WI38 (cell line): ENCODE data around the gene CDH23.

Experiments
- H3K4me3 ChIP-seq: 2 replicates; pipeline ENCODE4 v1.5.1; 2011; ENCODE audit warnings: low read depth, mild to moderate bottlenecking, control low read depth, low read length
- TF ChIP-seq, protein P1 (sequence below): IDR thresholded peaks from 2 replicates; pipeline ENCODE4 v1.5.1; 2012; ENCODE audit warnings: low read depth, mild to moderate bottlenecking, control low read depth, low read length

Gene CDH23

DNA sequence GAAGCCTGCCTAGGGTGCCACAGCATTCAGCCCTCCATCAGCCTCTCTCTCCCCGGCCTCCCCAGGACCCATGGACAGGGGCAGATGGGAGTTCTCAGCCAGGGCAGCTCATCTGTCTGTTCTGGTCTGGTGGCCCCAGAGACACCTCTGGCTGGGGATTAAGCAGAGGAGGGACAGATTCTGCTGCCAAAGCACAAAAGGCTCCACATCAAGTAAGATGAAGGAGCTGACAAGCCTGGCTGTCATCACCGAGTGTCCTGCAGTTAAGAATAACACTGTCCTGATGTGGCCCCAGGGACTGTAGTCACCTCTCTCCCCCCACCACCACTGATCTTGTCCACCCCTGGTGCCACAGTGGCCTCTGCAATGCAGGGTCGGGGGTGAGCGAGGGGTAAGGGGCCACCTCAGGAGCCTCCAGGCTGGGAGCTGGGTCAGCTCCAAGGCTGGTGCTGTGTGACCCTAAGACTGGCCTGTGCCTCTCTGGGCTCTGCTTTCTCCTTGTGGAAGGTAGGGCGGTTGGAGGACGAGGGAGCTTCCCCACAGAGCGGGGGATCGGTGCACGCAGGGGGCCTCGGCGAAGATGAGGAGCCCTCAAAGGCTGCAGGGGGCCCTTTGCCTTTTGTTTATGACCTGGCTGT is 304.1 kb downstream of the CDH23 start:
- no peak overlapping the region for H3K4me3 ChIP-seq
- TF ChIP-seq, protein P1, sequence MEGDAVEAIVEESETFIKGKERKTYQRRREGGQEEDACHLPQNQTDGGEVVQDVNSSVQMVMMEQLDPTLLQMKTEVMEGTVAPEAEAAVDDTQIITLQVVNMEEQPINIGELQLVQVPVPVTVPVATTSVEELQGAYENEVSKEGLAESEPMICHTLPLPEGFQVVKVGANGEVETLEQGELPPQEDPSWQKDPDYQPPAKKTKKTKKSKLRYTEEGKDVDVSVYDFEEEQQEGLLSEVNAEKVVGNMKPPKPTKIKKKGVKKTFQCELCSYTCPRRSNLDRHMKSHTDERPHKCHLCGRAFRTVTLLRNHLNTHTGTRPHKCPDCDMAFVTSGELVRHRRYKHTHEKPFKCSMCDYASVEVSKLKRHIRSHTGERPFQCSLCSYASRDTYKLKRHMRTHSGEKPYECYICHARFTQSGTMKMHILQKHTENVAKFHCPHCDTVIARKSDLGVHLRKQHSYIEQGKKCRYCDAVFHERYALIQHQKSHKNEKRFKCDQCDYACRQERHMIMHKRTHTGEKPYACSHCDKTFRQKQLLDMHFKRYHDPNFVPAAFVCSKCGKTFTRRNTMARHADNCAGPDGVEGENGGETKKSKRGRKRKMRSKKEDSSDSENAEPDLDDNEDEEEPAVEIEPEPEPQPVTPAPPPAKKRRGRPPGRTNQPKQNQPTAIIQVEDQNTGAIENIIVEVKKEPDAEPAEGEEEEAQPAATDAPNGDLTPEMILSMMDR: no peak

- H3K4me3 ChIP-seq: no peak overlapping the region
- TF ChIP-seq, protein P1: no peak
These were observed 304.9 kb downstream of the CDH23 start for GRCh38 chr10:71701496-71702132.

- TF ChIP-seq, protein P1: 0 out of 2 replicates have a peak, but pooled peaks have one; percentile 10
- H3K4me3 ChIP-seq: no peak overlapping the region
These were observed 306.9 kb downstream of the CDH23 start for GRCh38 chr10:71703577-71703976.

GRCh38 chr10:71704816-71705215 is 308.1 kb downstream of the CDH23 start:
- H3K4me3 ChIP-seq: no peak overlapping the region
- TF ChIP-seq, protein P1: no peak

DNA sequence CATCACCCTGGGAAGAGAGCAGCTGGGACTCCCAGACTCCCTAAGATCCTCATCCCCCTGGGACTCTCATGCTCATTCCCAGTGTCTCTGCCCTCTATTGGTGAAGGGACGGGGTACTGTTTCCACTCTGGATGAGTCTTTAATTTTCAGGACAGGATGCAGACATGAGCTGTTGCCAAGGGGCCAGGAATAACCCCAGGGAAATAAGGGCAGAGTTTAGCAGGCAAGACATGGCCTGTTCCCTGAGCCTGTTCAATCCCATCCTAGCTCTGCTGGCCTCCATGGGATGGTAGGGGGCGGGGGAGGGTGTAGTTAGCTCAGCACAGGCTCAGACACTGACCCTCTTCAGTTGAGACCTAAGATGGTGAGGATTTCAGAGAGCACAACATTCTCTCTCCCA is 308.9 kb downstream of the CDH23 start:
- H3K4me3 ChIP-seq: no peak overlapping the region
- TF ChIP-seq, protein P1: no peak

- H3K4me3 ChIP-seq: no peak overlapping the region
- TF ChIP-seq, protein P1: no peak
These were observed 309.7 kb downstream of the CDH23 start for GRCh38 chr10:71706216-71707121.
